Loucy (cell line): Measurements from ENCODE around the gene INSR.

Experiments used
- H2AFZ ChIP-seq: fragments of 200-600 bp; sonication (generic); 2 replicates; pipeline ENCODE4 v1.6.0; 2016; ENCODE audit warnings: antibody characterized with exemption, mild to moderate bottlenecking, low read length, moderate library complexity
- H3F3A ChIP-seq: fragments of 200-600 bp; 2 replicates; pipeline ENCODE4 v1.6.0; 2016; ENCODE audit warnings: antibody characterized with exemption, low read depth, mild to moderate bottlenecking
- H3K27me3 ChIP-seq: fragments of 200-600 bp; sonication (generic); 2 replicates; pipeline ENCODE4 v1.6.1; 2014; ENCODE audit warnings: low read length, mild to moderate bottlenecking; ENCODE audit not compliant: insufficient read depth, poor library complexity, severe bottlenecking
- H3K36me3 ChIP-seq: fragments of 200-600 bp; sonication (generic); 2 replicates; pipeline ENCODE4 v1.6.1; 2016; ENCODE audit warnings: low read length; ENCODE audit not compliant: insufficient read depth
- H3K4me1 ChIP-seq: fragments of 200-600 bp; sonication (generic); 2 replicates; pipeline ENCODE4 v1.5.1; 2014; ENCODE audit warnings: low read length, mild to moderate bottlenecking; ENCODE audit not compliant: insufficient read depth, poor library complexity, severe bottlenecking
- H3K4me2 ChIP-seq: fragments of 200-600 bp; sonication (generic); 2 replicates; pipeline ENCODE4 v1.6.0; 2014; ENCODE audit warnings: antibody characterized with exemption, low read length, low read depth, mild to moderate bottlenecking; ENCODE audit not compliant: poor library complexity, severe bottlenecking
- H3K4me3 ChIP-seq: fragments of 200-600 bp; sonication (generic); 2 replicates; pipeline ENCODE4 v1.5.1; 2014; ENCODE audit warnings: low read length, mild to moderate bottlenecking, mixed read lengths; ENCODE audit not compliant: poor library complexity, severe bottlenecking
- H3K79me2 ChIP-seq: fragments of 200-600 bp; sonication (generic); 2 replicates; pipeline ENCODE4 v1.6.1; 2014; ENCODE audit warnings: low read length; ENCODE audit not compliant: insufficient read depth
- H3K9ac ChIP-seq: fragments of 200-600 bp; sonication (generic); 2 replicates; pipeline ENCODE4 v1.6.0; 2014; ENCODE audit warnings: mild to moderate bottlenecking, low read depth, low read length, moderate library complexity; ENCODE audit not compliant: poor library complexity, severe bottlenecking
- H3K9me2 ChIP-seq: fragments of 200-600 bp; sonication (generic); replicated peaks from 2 replicates; pipeline ENCODE4 v1.6.1; 2016; ENCODE audit warnings: low read depth, low read length, mixed read lengths
- H3K9me3 ChIP-seq: fragments of 200-600 bp; sonication (generic); 2 replicates; pipeline ENCODE4 v1.6.1; 2014; ENCODE audit warnings: mild to moderate bottlenecking, antibody characterized with exemption, low read length, low read depth; ENCODE audit not compliant: insufficient read depth
- H4K20me1 ChIP-seq: fragments of 200-600 bp; sonication (generic); 2 replicates; pipeline ENCODE4 v1.6.0; 2014; ENCODE audit warnings: antibody characterized with exemption, low read length, mild to moderate bottlenecking; ENCODE audit not compliant: insufficient read depth, poor library complexity, severe bottlenecking
- CTCF ChIP-seq: fragments of 200-600 bp; sonication (generic); conservative IDR thresholded peaks from 2 replicates; pipeline ENCODE4 v1.5.1; 2014; ENCODE audit warnings: mild to moderate bottlenecking, antibody characterized with exemption, low read length
- EZH2phosphoT487 ChIP-seq: fragments of 200-600 bp; IDR thresholded peaks from 2 replicates; pipeline ENCODE4 v1.6.1; 2018; ENCODE audit warnings: antibody characterized with exemption, mild to moderate bottlenecking, moderate library complexity, borderline replicate concordance

The INSR gene

GRCh38 chr19:7293762-7294557 is at the start of gene INSR:
TSS of gene INSR (minus strand) at chr19:7294414. CDS start at chr19:7293891, 523 bp downstream.
- H3K4me3 ChIP-seq = peak within 1 kb of the TSS; percentile 89
- no peaks in the 10 kb centered on the region for H3K36me3 ChIP-seq
- H3K9ac ChIP-seq = peak within 1 kb of the TSS; percentile 82
- peak within 1 kb of the TSS; percentile 90 for H2AFZ ChIP-seq
- H3K9me2 ChIP-seq = no peaks in the 10 kb centered on the region
- no peak for TF ChIP-seq EZH2phosphoT487
- no peak for TF ChIP-seq CTCF
- H3K79me2 ChIP-seq = peaks cover 17% of the 10 kb centered on the region
- peaks cover 10% of the 10 kb centered on the region for H4K20me1 ChIP-seq
- H3K27me3 ChIP-seq = no peaks in the 10 kb centered on the region
- peak within 1 kb of the TSS; percentile 86 for H3K4me2 ChIP-seq
- peaks cover 18% of the 10 kb centered on the region for H3K4me1 ChIP-seq
- H3K9me3 ChIP-seq = no peaks in the 10 kb centered on the region
- 0 out of 2 replicates have a peak, but pooled peaks cover 5% of the 10 kb centered on the region for H3F3A ChIP-seq

DNA sequence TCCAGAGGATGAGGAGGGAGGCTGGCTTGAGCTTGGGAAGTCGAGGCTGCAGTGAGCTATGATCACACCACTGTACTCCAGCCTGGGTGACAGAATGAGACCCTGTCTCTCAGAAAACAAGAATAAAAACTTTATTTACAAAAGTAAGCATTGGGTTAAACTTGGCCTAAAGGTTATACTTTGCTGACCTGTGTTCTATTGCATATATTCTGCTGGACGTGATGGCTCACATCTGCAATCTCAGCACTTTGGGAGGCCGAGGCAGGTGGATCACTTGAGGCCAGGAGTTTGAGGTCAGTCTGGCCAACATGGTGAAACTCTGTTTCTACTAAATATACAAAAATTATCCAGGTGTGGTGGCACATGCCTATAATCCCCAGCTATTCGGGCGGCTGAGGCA is 47.9 kb upstream of the INSR start:
- no peak overlapping the region for H3K4me2 ChIP-seq
- peaks cover 47% of the 10 kb centered on the region for H3K4me1 ChIP-seq
- no peak overlapping the region for H2AFZ ChIP-seq
- H3K27me3 ChIP-seq = no peaks in the 10 kb centered on the region
- no peak overlapping the region for H3K9ac ChIP-seq
- no peaks in the 10 kb centered on the region for H3K36me3 ChIP-seq
- no peak overlapping the region for H3K4me3 ChIP-seq
- H3K79me2 ChIP-seq = no peaks in the 10 kb centered on the region
- H3K9me3 ChIP-seq = no peaks in the 10 kb centered on the region
- no peaks in the 10 kb centered on the region for H3K9me2 ChIP-seq
- H4K20me1 ChIP-seq = no peaks in the 10 kb centered on the region
- peaks cover 9% of the 10 kb centered on the region for H3F3A ChIP-seq
- TF ChIP-seq EZH2phosphoT487 (no peak), CTCF (no peak)

DNA sequence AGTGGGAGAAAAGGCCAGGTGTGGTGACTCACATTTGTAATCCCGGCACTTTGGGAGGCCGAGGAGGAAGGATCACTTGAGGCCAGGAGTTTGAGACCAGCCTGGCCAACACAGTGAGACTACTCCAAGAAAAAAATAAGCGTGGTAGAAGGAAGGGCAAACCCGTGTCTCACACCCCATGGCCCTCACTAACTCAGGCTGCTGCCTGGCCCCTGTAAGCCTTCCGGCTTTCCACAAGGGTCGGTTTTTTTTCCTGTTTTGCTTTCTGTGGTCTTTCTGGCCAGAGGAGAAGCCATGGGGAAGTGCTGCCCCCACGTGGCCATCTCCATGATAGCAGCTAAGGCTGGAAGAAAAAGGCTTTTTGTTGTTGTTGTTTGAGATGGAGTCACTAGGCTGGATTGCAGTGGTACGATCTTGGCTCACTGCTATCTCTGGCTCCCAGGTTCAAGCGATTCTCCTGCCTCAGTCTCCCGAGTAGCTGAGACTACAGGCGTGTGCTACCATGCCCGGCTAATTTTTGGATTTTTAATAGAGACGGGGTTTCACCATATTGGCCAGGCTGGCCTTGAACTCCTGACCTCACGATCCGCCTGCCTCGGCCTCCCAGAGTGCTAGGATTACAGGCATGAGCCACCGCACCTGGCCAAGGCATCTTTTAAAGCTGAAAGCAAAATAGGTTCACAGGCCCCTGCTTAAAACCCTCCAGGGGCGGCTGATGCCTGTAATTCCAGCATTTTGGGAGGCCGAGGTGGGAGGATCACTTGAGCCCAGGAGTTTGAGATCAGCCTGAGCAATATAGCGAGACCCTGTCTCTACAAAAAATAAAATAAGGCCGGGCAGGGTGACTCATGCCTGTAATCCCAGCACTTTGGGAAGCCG is 47.0 kb upstream of the INSR start:
- H3K9ac ChIP-seq = peak overlapping the region; percentile 67
- peak overlapping the region; percentile 33 for H3K4me3 ChIP-seq
- H3F3A ChIP-seq = peaks cover 18% of the 10 kb centered on the region

More for the DNA sequence above, 47.0 kb upstream of the INSR start:
- peak overlapping the region; percentile 62; the same call in 1 of the 2 replicates for H2AFZ ChIP-seq
- H3K79me2 ChIP-seq = no peaks in the 10 kb centered on the region
- peaks cover 56% of the 10 kb centered on the region for H3K4me1 ChIP-seq
- no peaks in the 10 kb centered on the region for H4K20me1 ChIP-seq
- TF ChIP-seq CTCF = peak; percentile 87
- TF ChIP-seq EZH2phosphoT487 = no peak
- H3K36me3 ChIP-seq = no peaks in the 10 kb centered on the region
- H3K27me3 ChIP-seq = no peaks in the 10 kb centered on the region
- H3K4me2 ChIP-seq = peak overlapping the region; percentile 63
- H3K9me3 ChIP-seq = no peaks in the 10 kb centered on the region
- H3K9me2 ChIP-seq = no peaks in the 10 kb centered on the region
